ENCODE results near the gene EEA1. TPM values are rescaled to one million over a fixed set of nuclear protein-coding genes. Genes with fewer than 3 reads are reported as not detected.

EEA1 gene
- polyA plus RNA-seq, 4 donors = 13.6 to 17.9 (median 16.1) TPM

- no peak for DNase-seq (ENCODE audit: low read depth in 4 of 4, low spot score in 2 of 4)
Observed at GRCh38 chr12:92898755-92899154, 30.3 kb downstream of the EEA1 start.

- no peak for DNase-seq (ENCODE audit: low read depth in 4 of 4, low spot score in 2 of 4)
Observed at GRCh38 chr12:92897844-92898243, 31.3 kb downstream of the EEA1 start.

GRCh38 chr12:92890601-92891106 lies 38.4 kb downstream of the EEA1 start:
- DNase-seq (ENCODE audit: low read depth in 4 of 4, low spot score in 2 of 4) = no peak

GRCh38 chr12:92886131-92886530 lies 43.0 kb downstream of the EEA1 start:
- no peak for DNase-seq (ENCODE audit: low read depth in 4 of 4, low spot score in 2 of 4)

- DNase-seq (ENCODE audit: low read depth in 4 of 4, low spot score in 2 of 4) = no peak
Observed at GRCh38 chr12:92879698-92880322, 49.3 kb downstream of the EEA1 start.

- no peak for DNase-seq (ENCODE audit: low read depth in 4 of 4, low spot score in 2 of 4)
Observed at GRCh38 chr12:92877904-92878303, 51.2 kb downstream of the EEA1 start.

- no peak for DNase-seq (ENCODE audit: low read depth in 4 of 4, low spot score in 2 of 4)
Observed at GRCh38 chr12:92876496-92876895, 52.6 kb downstream of the EEA1 start.

GRCh38 chr12:92871116-92871515 lies 58.0 kb downstream of the EEA1 start:
- no peak for DNase-seq (ENCODE audit: low read depth in 4 of 4, low spot score in 2 of 4)

GRCh38 chr12:92866418-92866817 lies 62.7 kb downstream of the EEA1 start:
- no peak for DNase-seq (ENCODE audit: low read depth in 4 of 4, low spot score in 2 of 4)

GRCh38 chr12:92863251-92863650 lies 65.8 kb downstream of the EEA1 start:
- no peak for DNase-seq (ENCODE audit: low read depth in 4 of 4, low spot score in 2 of 4)

- no peak for DNase-seq (ENCODE audit: low read depth in 4 of 4, low spot score in 2 of 4)
Observed at GRCh38 chr12:92861381-92861780, 67.7 kb downstream of the EEA1 start.

GRCh38 chr12:92860521-92860920 lies 68.6 kb downstream of the EEA1 start:
- no peak for DNase-seq (ENCODE audit: low read depth in 4 of 4, low spot score in 2 of 4)

- no peak for DNase-seq (ENCODE audit: low read depth in 4 of 4, low spot score in 2 of 4)
Observed at GRCh38 chr12:92859650-92860386, 69.3 kb downstream of the EEA1 start.

- DNase-seq (ENCODE audit: low read depth in 4 of 4, low spot score in 2 of 4) = no peak
Observed at GRCh38 chr12:92857818-92858217, 71.3 kb downstream of the EEA1 start.

GRCh38 chr12:92854344-92854743 lies 74.8 kb downstream of the EEA1 start:
- no peak for DNase-seq (ENCODE audit: low read depth in 4 of 4, low spot score in 2 of 4)

GRCh38 chr12:92848740-92849139 lies 80.4 kb downstream of the EEA1 start:
- no peak for DNase-seq (ENCODE audit: low read depth in 4 of 4, low spot score in 2 of 4)

GRCh38 chr12:92847368-92847767 lies 81.7 kb downstream of the EEA1 start:
- no peak for DNase-seq (ENCODE audit: low read depth in 4 of 4, low spot score in 2 of 4)

- DNase-seq (ENCODE audit: low read depth in 4 of 4, low spot score in 2 of 4) = no peak
Observed at GRCh38 chr12:92845329-92845728, 83.8 kb downstream of the EEA1 start.

GRCh38 chr12:92844151-92844763 lies 84.8 kb downstream of the EEA1 start:
- no peak for DNase-seq (ENCODE audit: low read depth in 4 of 4, low spot score in 2 of 4)

GRCh38 chr12:92829686-92830282 lies 99.3 kb downstream of the EEA1 start:
- no peak for DNase-seq (ENCODE audit: low read depth in 4 of 4, low spot score in 2 of 4)

- DNase-seq (ENCODE audit: low read depth in 4 of 4, low spot score in 2 of 4) = no peak
Observed at GRCh38 chr12:92828565-92828964, 100.5 kb downstream of the EEA1 start.
